DMS53 treated with DMSO at 0.1 percent for 48 hours (cell line): ENCODE measurements around the gene ITSN1.

Experiments used
- DNase-seq: peaks from one replicate; lab custom pipeline; 2025; ENCODE audit not compliant: unreplicated experiment; lab: John Stamatoyannopoulos, UW

ITSN1 gene

GRCh38 chr21:33808715-33809367 is 166.5 kb downstream of the ITSN1 start:
- no peak for DNase-seq

GRCh38 chr21:33810766-33811165 is 168.5 kb downstream of the ITSN1 start:
- DNase-seq: no peak

- DNase-seq: no peak
These were observed 169.1 kb downstream of the ITSN1 start for GRCh38 chr21:33811167-33812010.

- DNase-seq: no peak
These were observed 171.6 kb downstream of the ITSN1 start for GRCh38 chr21:33813832-33814365.

GRCh38 chr21:33815143-33815707 is 172.9 kb downstream of the ITSN1 start:
- DNase-seq: no peak

GRCh38 chr21:33816174-33816573 is 173.9 kb downstream of the ITSN1 start:
- DNase-seq: no peak

- no peak for DNase-seq
These were observed 174.8 kb downstream of the ITSN1 start for GRCh38 chr21:33817138-33817537.

- no peak for DNase-seq
These were observed 175.6 kb downstream of the ITSN1 start for GRCh38 chr21:33817663-33818451.

GRCh38 chr21:33820230-33820770 is 178.0 kb downstream of the ITSN1 start:
- no peak for DNase-seq

GRCh38 chr21:33820798-33821197 is 178.5 kb downstream of the ITSN1 start:
- DNase-seq: no peak

GRCh38 chr21:33821503-33822322 is 179.4 kb downstream of the ITSN1 start:
- no peak for DNase-seq

- no peak for DNase-seq
These were observed 182.0 kb downstream of the ITSN1 start for GRCh38 chr21:33824156-33824941.

GRCh38 chr21:33825419-33825818 is 183.1 kb downstream of the ITSN1 start:
- DNase-seq: no peak

GRCh38 chr21:33825915-33826314 is 183.6 kb downstream of the ITSN1 start:
- DNase-seq: no peak

- no peak for DNase-seq
These were observed 185.8 kb downstream of the ITSN1 start for GRCh38 chr21:33828083-33828482.

- no peak for DNase-seq
These were observed 186.3 kb downstream of the ITSN1 start for GRCh38 chr21:33828577-33828976.

- DNase-seq: no peak
These were observed 187.5 kb downstream of the ITSN1 start for GRCh38 chr21:33829844-33830243.

GRCh38 chr21:33831962-33832659 is 189.8 kb downstream of the ITSN1 start:
- DNase-seq: no peak
